ENCODE measurements around the gene SDHB.

The SDHB gene

GRCh38 chr1:17053685-17054410, at the start of gene SDHB:
SDHB (minus strand) TSS chr1:17054032; CDS start chr1:17054019, 13 bp downstream.
- peak; percentile 99 for DNase-seq (ENCODE audit: low spot score)

GRCh38 chr1:17102232-17102631, 48.4 kb upstream of the SDHB start:
- no peak for DNase-seq (ENCODE audit: low spot score)

GRCh38 chr1:17101261-17101660, 47.4 kb upstream of the SDHB start:
- no peak for DNase-seq (ENCODE audit: low spot score)

GRCh38 chr1:17099616-17100340, 45.9 kb upstream of the SDHB start:
- DNase-seq (ENCODE audit: low spot score): no peak

GRCh38 chr1:17098446-17099317, 44.9 kb upstream of the SDHB start:
- no peak for DNase-seq (ENCODE audit: low spot score)

- no peak for DNase-seq (ENCODE audit: low spot score)
Measured at GRCh38 chr1:17097787-17098186, 44.0 kb upstream of the SDHB start.

GRCh38 chr1:17097147-17097546, 43.3 kb upstream of the SDHB start:
- no peak for DNase-seq (ENCODE audit: low spot score)

GRCh38 chr1:17096584-17096983, 42.8 kb upstream of the SDHB start:
- DNase-seq (ENCODE audit: low spot score): no peak

GRCh38 chr1:17095141-17095540, 41.3 kb upstream of the SDHB start:
- no peak for DNase-seq (ENCODE audit: low spot score)

GRCh38 chr1:17094664-17095063, 40.8 kb upstream of the SDHB start:
- DNase-seq (ENCODE audit: low spot score): no peak

GRCh38 chr1:17093822-17094393, 40.1 kb upstream of the SDHB start:
- DNase-seq (ENCODE audit: low spot score): no peak

GRCh38 chr1:17091252-17091651, 37.4 kb upstream of the SDHB start:
- DNase-seq (ENCODE audit: low spot score): no peak

- no peak for DNase-seq (ENCODE audit: low spot score)
Measured at GRCh38 chr1:17089506-17089905, 35.7 kb upstream of the SDHB start.

GRCh38 chr1:17086751-17087150, 32.9 kb upstream of the SDHB start:
- peak; percentile 42 for DNase-seq (ENCODE audit: low spot score)

- DNase-seq (ENCODE audit: low spot score): peak; percentile 35
Measured at GRCh38 chr1:17084787-17085186, 31.0 kb upstream of the SDHB start.

GRCh38 chr1:17082761-17083160, 28.9 kb upstream of the SDHB start:
- no peak for DNase-seq (ENCODE audit: low spot score)

- no peak for DNase-seq (ENCODE audit: low spot score)
Measured at GRCh38 chr1:17081439-17081838, 27.6 kb upstream of the SDHB start.

GRCh38 chr1:17080880-17081279, 27.0 kb upstream of the SDHB start:
- no peak for DNase-seq (ENCODE audit: low spot score)

- no peak for DNase-seq (ENCODE audit: low spot score)
Measured at GRCh38 chr1:17080085-17080759, 26.4 kb upstream of the SDHB start.

- DNase-seq (ENCODE audit: low spot score): no peak
Measured at GRCh38 chr1:17078991-17079868, 25.4 kb upstream of the SDHB start.
